Measurements from ENCODE around the gene HLA-A. TPM values are rescaled to one million over a fixed set of nuclear protein-coding genes. Genes with fewer than 3 reads are reported as not detected.

HLA-A gene
- total RNA-seq, 4 donors from 2014 or later = 219 to 566 (median 521) TPM

DNA sequence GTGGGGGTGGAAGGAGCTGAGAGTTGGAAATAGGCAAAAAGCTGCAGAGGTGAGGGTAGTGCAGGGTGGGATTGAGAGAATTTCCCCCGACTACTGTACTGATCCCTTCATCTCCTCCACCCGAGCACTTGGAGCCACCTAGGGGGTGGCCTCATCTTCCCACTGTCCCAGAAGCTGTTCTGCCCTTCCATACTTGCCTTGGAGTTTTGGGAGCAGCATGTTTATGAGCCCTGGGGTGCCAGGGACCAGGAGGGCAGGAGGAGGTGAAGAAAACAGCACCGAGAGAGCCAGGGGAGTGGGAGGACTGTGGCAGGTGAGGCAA lies 34.0 kb upstream of the HLA-A start:
- DNase-seq (ENCODE audit: low spot score in 2 of 2) = no peak
- Histone ChIP-seq H3K27ac (no peak overlapping the region), H3K27me3 (no peaks in the 10 kb centered on the region), H3K36me3 (no peaks in the 10 kb centered on the region), H3K9me3 (no peaks in the 10 kb centered on the region), H3K4me3 (no peak overlapping the region), H3K4me1 (no peaks in the 10 kb centered on the region)
- WGBS, 2 donors = 85 to 89% methylated on average over 3 of the region's 3 CpGs
- TF ChIP-seq POLR2A (IDR thresholded peaks at IDR 0.05) (no peak), EP300 (IDR thresholded peaks at IDR 0.05) (no peak), CTCF (IDR thresholded peaks at IDR 0.05) (no peak)

- Histone ChIP-seq H3K4me3 (no peak overlapping the region), H3K9me3 (no peaks in the 10 kb centered on the region), H3K36me3 (no peaks in the 10 kb centered on the region), H3K27ac (no peak overlapping the region), H3K4me1 (no peaks in the 10 kb centered on the region), H3K27me3 (no peaks in the 10 kb centered on the region)
- no peak for TF ChIP-seq CTCF (IDR thresholded peaks at IDR 0.05)
- TF ChIP-seq EP300 (IDR thresholded peaks at IDR 0.05) = no peak
- no peak for TF ChIP-seq POLR2A (IDR thresholded peaks at IDR 0.05)
- no peak for DNase-seq (ENCODE audit: low spot score in 2 of 2)
- 34 to 44% methylated on average over 5 to 6 of the region's 6 CpGs for WGBS, 2 donors
These were observed 33.6 kb upstream of the HLA-A start for GRCh38 chr6:29908710-29909109.

GRCh38 chr6:29909985-29910384 lies 32.3 kb upstream of the HLA-A start:
- WGBS, 2 donors = 22 to 23% methylated on average over 1 of the region's 1 CpG
- DNase-seq (ENCODE audit: low spot score in 2 of 2) = no peak
- H3K27ac ChIP-seq = no peak overlapping the region
- H3K4me3 ChIP-seq = no peak overlapping the region
- H3K27me3 ChIP-seq = no peaks in the 10 kb centered on the region
- TF ChIP-seq POLR2A (IDR thresholded peaks at IDR 0.05) = no peak
- TF ChIP-seq EP300 (IDR thresholded peaks at IDR 0.05) = no peak
- no peak for TF ChIP-seq CTCF (IDR thresholded peaks at IDR 0.05)
- H3K9me3 ChIP-seq = no peaks in the 10 kb centered on the region
- no peaks in the 10 kb centered on the region for H3K4me1 ChIP-seq
- no peaks in the 10 kb centered on the region for H3K36me3 ChIP-seq

DNA sequence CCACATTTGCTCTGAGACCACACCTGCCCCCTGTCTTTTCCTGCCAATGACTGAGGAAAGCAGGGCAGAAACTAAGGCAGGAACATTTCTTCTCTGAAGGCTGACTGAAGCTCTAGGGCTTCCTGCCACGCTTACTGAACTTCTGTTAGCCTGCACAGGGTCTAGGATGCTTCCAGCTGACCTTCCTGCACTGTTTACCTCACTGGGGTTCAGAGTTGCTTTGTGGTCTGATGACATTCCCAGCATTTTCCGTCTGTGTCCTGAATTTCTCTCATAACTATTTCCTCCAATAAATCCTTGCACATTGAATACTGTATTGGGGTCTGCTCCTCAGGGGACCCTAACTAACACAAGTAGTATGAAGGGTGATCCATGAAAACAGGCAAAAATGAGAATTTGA lies 29.5 kb upstream of the HLA-A start:
- no peaks in the 10 kb centered on the region for H3K36me3 ChIP-seq
- no peak overlapping the region for H3K4me3 ChIP-seq
- no peaks in the 10 kb centered on the region for H3K9me3 ChIP-seq
- no peak overlapping the region for H3K27ac ChIP-seq
- no peaks in the 10 kb centered on the region for H3K27me3 ChIP-seq
- H3K4me1 ChIP-seq = no peaks in the 10 kb centered on the region
- no peak for TF ChIP-seq POLR2A (IDR thresholded peaks at IDR 0.05)
- no peak for TF ChIP-seq EP300 (IDR thresholded peaks at IDR 0.05)
- no peak for TF ChIP-seq CTCF (IDR thresholded peaks at IDR 0.05)
- no peak for DNase-seq (ENCODE audit: low spot score in 2 of 2)
- 44 to 53% methylated on average over 2 of the region's 2 CpGs for WGBS, 2 donors

- DNase-seq (ENCODE audit: low spot score in 2 of 2) = no peak
- Histone ChIP-seq H3K27me3 (no peaks in the 10 kb centered on the region), H3K4me1 (no peaks in the 10 kb centered on the region), H3K27ac (no peak overlapping the region), H3K4me3 (no peak overlapping the region), H3K36me3 (no peaks in the 10 kb centered on the region), H3K9me3 (no peaks in the 10 kb centered on the region)
- TF ChIP-seq POLR2A (IDR thresholded peaks at IDR 0.05) = no peak
- no peak for TF ChIP-seq CTCF (IDR thresholded peaks at IDR 0.05)
- 25 to 58% methylated on average over 1 of the region's 1 CpG for WGBS, 2 donors
These were observed 25.6 kb upstream of the HLA-A start for GRCh38 chr6:29916741-29917140.
